Measurements from ENCODE around the gene LPP.

DNA sequence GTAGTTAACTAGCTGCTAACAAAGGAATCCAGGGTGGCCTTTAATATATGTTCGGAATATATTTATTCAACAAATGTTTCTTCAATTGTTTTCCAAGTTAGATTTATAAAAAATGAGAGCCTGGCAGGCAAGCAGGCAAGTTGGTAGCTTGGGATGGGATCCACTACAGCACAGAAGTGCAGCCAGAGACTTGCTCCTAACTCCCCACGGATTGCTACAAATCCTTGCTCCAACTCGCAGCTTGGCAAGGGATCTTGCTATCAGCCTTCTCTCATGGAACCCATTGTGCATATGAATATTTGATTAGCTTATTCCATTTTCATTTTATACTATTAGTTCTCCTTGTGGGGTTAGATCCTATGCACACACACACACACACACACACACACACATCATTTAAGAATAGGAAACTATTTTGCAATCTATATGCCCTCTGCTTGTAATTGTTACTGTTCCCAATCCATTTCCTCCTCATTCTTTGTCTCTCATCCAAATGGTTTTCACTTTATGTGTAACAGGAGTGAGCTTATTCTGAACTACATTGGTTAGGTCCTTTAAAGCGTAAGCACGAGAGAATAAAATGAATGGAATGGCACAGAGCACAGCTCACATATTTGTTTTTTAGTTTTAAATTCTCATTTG, 505.6 kb downstream of the LPP start:
- TF ChIP-seq, protein P1, sequence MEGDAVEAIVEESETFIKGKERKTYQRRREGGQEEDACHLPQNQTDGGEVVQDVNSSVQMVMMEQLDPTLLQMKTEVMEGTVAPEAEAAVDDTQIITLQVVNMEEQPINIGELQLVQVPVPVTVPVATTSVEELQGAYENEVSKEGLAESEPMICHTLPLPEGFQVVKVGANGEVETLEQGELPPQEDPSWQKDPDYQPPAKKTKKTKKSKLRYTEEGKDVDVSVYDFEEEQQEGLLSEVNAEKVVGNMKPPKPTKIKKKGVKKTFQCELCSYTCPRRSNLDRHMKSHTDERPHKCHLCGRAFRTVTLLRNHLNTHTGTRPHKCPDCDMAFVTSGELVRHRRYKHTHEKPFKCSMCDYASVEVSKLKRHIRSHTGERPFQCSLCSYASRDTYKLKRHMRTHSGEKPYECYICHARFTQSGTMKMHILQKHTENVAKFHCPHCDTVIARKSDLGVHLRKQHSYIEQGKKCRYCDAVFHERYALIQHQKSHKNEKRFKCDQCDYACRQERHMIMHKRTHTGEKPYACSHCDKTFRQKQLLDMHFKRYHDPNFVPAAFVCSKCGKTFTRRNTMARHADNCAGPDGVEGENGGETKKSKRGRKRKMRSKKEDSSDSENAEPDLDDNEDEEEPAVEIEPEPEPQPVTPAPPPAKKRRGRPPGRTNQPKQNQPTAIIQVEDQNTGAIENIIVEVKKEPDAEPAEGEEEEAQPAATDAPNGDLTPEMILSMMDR (IDR thresholded peaks at IDR 0.05): no peak
- no peak for TF ChIP-seq POLR2A (IDR thresholded peaks at IDR 0.05)
- no peak for TF ChIP-seq EP300 (IDR thresholded peaks at IDR 0.05)

Measured in tibial nerve (tissue), 4 donors.